NCI-H82 treated with DMSO at 0.1 percent for 48 hours (cell line): Measurements from ENCODE around the gene WDFY3.

ENCODE experiments used
- DNase-seq: peaks from one replicate; lab custom pipeline; 2025; ENCODE audit not compliant: unreplicated experiment; lab: John Stamatoyannopoulos, UW

The WDFY3 gene

GRCh38 chr4:84626673-84627072 lies 339.8 kb downstream of the WDFY3 start:
- no peak for DNase-seq

- no peak for DNase-seq
Measured at GRCh38 chr4:84623661-84624060, 342.8 kb downstream of the WDFY3 start.

GRCh38 chr4:84622959-84623358 lies 343.5 kb downstream of the WDFY3 start:
- DNase-seq = no peak
